Measurements from ENCODE around the gene CCT6B. TPM values are rescaled to one million over a fixed set of nuclear protein-coding genes. Genes with fewer than 3 reads are reported as not detected.

Gene CCT6B
- total and polyA plus RNA-seq, 9 of the 15 experiments (the other 6 are each of a cell fraction or from before 2014, with no cell fraction given), result 0.25 to 0.91 (median 0.58) TPM

GRCh38 chr17:34980681-34981537, 19.6 kb upstream of the CCT6B start (continued):
- TF ChIP-seq NKRF (IDR thresholded peaks at IDR 0.05; ENCODE audit: borderline replicate concordance) (peak; percentile 52; the same call in 1 of the 2 replicates), SOX6 (IDR thresholded peaks at IDR 0.05) (peak; percentile 20; the same call in 1 of the 2 replicates), SMC3 (conservative IDR thresholded peaks at IDR 0.05; ENCODE audit: insufficient read depth, low read depth, low read length) (0 out of 2 replicates have a peak, but pooled peaks have one; percentile 14), PML (IDR thresholded peaks at IDR 0.05; ENCODE audit: low read length) (peak; percentile 50), SMAD3 (CRISPR knock-in tag; conservative IDR thresholded peaks at IDR 0.05) (0 out of 2 replicates have a peak, but pooled peaks have one; percentile 13), CREM (IDR thresholded peaks at IDR 0.05; ENCODE audit: low read depth) (peak; percentile 61), EP400 (IDR thresholded peaks at IDR 0.05) (peak; percentile 51; the same call in 1 of the 2 replicates), PHF8 (IDR thresholded peaks at IDR 0.05; ENCODE audit: borderline replicate concordance, low read length) (peak; percentile 79; the same call in 1 of the 2 replicates), ZBTB43 (CRISPR knock-in tag; IDR thresholded peaks at IDR 0.05) (0 out of 2 replicates have a peak, but pooled peaks have one; percentile 34), CTCF (IDR thresholded peaks at IDR 0.05 in 2 of 3, conservative IDR thresholded peaks at IDR 0.05 in 1 of 3; ENCODE audit: insufficient read depth in 2 of 3, low read depth in 1 of 3, low read length in 3 of 3) (peak; percentile 47 to 74 (median 67)), CTCFL (IDR thresholded peaks at IDR 0.05; ENCODE audit: borderline replicate concordance, insufficient read depth, low read depth, low read length, poor library complexity, severe bottlenecking) (peak; percentile 31), RBBP5 (IDR thresholded peaks at IDR 0.05; ENCODE audit: borderline replicate concordance, insufficient read depth, low read length, poor library complexity, severe bottlenecking) (peak; percentile 78), SAFB (IDR thresholded peaks at IDR 0.05; ENCODE audit: borderline replicate concordance, low read depth, low read length) (peak; percentile 79; the same call in 1 of the 2 replicates), ZNF175 (CRISPR knock-in tag; IDR thresholded peaks at IDR 0.05; ENCODE audit: low read depth) (0 out of 2 replicates have a peak, but pooled peaks have one; percentile 28)
